WTC11 (cell line): ENCODE measurements around the gene SIX2. TPM values are rescaled to one million over a fixed set of nuclear protein-coding genes. Genes with fewer than 3 reads are reported as not detected.

Experiments used
- ATAC-seq: fragments of 200-7000 bp; cut with Tn5 transposase; 2 replicates; pipeline ENCODE4 v1.10.0; 2021; ENCODE audit warnings: mild to moderate bottlenecking, moderate library complexity
- CTCF ChIA-PET: fragments of 300-600 bp; sonication (Branson Sonifier 250); formaldehyde crosslinking; loops from one replicate; lab custom pipeline; 2021; ENCODE audit warnings: antibody characterized with exemption; lab: Charles Lee
- POLR2A ChIA-PET: fragments of 350-600 bp; sonication (Branson Sonifier 250); formaldehyde crosslinking; loops from one replicate; lab custom pipeline; 2021; ENCODE audit warnings: antibody characterized with exemption; lab: Charles Lee
- DNase-seq: peaks from one replicate; pipeline ENCODE4 v3.0.0; 2021; ENCODE audit warnings: low spot score
- H3K27ac Mint-ChIP-seq: 2 replicates; pipeline ENCODE4 v1.8.0; 2021; ENCODE audit warnings: mixed read lengths
- H3K27me3 Mint-ChIP-seq: 2 replicates; pipeline ENCODE4 v1.8.0; 2021; ENCODE audit warnings: low read depth, mild to moderate bottlenecking, moderate library complexity, mixed read lengths
- H3K36me3 Mint-ChIP-seq: 2 replicates; pipeline ENCODE4 v1.8.0; 2021; ENCODE audit warnings: mixed read lengths
- H3K4me1 Mint-ChIP-seq: 2 replicates; pipeline ENCODE4 v1.8.0; 2022; ENCODE audit warnings: mixed read lengths
- H3K4me3 Mint-ChIP-seq: 2 replicates; pipeline ENCODE4 v1.8.0; 2021; ENCODE audit warnings: mild to moderate bottlenecking, moderate library complexity, mixed read lengths
- H3K9me3 Mint-ChIP-seq: 2 replicates; pipeline ENCODE4 v1.8.0; 2021; ENCODE audit warnings: mixed read lengths
- CBFB ChIP-seq: sonication (generic); formaldehyde crosslinking; IDR thresholded peaks from 2 replicates; pipeline ENCODE4 v1.8.1; 2022; ENCODE audit warnings: mild to moderate bottlenecking, low read depth, missing genetic modification reagents
- E2F1 ChIP-seq: sonication (generic); formaldehyde crosslinking; IDR thresholded peaks from 2 replicates; pipeline ENCODE4 v1.8.0; 2022; ENCODE audit warnings: mild to moderate bottlenecking, missing genetic modification reagents
- FOXP1 ChIP-seq: sonication (generic); formaldehyde crosslinking; IDR thresholded peaks from 2 replicates; pipeline ENCODE4 v1.8.0; 2022; ENCODE audit warnings: missing genetic modification reagents, mild to moderate bottlenecking, moderate library complexity, borderline replicate concordance
- GTF2I ChIP-seq: fragments of 250-450 bp; sonication (Bioruptor Pico); conservative IDR thresholded peaks from 2 replicates; pipeline ENCODE4 v1.4.0; 2021; ENCODE audit warnings: mild to moderate bottlenecking
- MAX ChIP-seq: sonication (generic); formaldehyde crosslinking; IDR thresholded peaks from 2 replicates; pipeline ENCODE4 v1.8.0; 2022; ENCODE audit warnings: mild to moderate bottlenecking, missing genetic modification reagents
- MLX ChIP-seq: sonication (generic); formaldehyde crosslinking; IDR thresholded peaks from 2 replicates; pipeline ENCODE4 v1.8.1; 2023; ENCODE audit warnings: mild to moderate bottlenecking, missing genetic modification reagents, moderate library complexity
- NFE2L1 ChIP-seq: sonication (generic); formaldehyde crosslinking; IDR thresholded peaks from 2 replicates; pipeline ENCODE4 v1.8.1; 2023; ENCODE audit warnings: missing genetic modification reagents
- NR1H2 ChIP-seq: sonication (generic); formaldehyde crosslinking; IDR thresholded peaks from 2 replicates; pipeline ENCODE4 v1.9.0; 2021; ENCODE audit warnings: mild to moderate bottlenecking, moderate library complexity, missing genetic modification reagents
- SMAD3 ChIP-seq: sonication (generic); formaldehyde crosslinking; IDR thresholded peaks from 2 replicates; pipeline ENCODE4 v1.8.0; 2022; ENCODE audit warnings: missing genetic modification reagents, mild to moderate bottlenecking, borderline replicate concordance
- SMAD4 ChIP-seq: sonication (generic); formaldehyde crosslinking; IDR thresholded peaks from 2 replicates; pipeline ENCODE4 v1.8.0; 2022; ENCODE audit warnings: mild to moderate bottlenecking, missing genetic modification reagents
- SOX15 ChIP-seq: fragments of 250-450 bp; sonication (Bioruptor Pico); IDR thresholded peaks from 2 replicates; pipeline ENCODE4 v1.9.0; 2021; ENCODE audit warnings: mild to moderate bottlenecking
- SP1 ChIP-seq: sonication (generic); formaldehyde crosslinking; conservative IDR thresholded peaks from 2 replicates; pipeline ENCODE4 v1.8.1; 2022; ENCODE audit warnings: missing genetic modification reagents
- TCF7 ChIP-seq: sonication (generic); formaldehyde crosslinking; IDR thresholded peaks from 2 replicates; pipeline ENCODE4 v1.8.0; 2022; ENCODE audit warnings: mild to moderate bottlenecking, low read depth, missing genetic modification reagents, moderate library complexity
- TEAD1 ChIP-seq: sonication (generic); formaldehyde crosslinking; IDR thresholded peaks from 2 replicates; pipeline ENCODE4 v1.8.0; 2022; ENCODE audit warnings: mild to moderate bottlenecking, missing genetic modification reagents
- USF2 ChIP-seq: sonication (generic); formaldehyde crosslinking; IDR thresholded peaks from 2 replicates; pipeline ENCODE4 v1.8.1; 2023; ENCODE audit warnings: mild to moderate bottlenecking, missing genetic modification reagents, moderate library complexity
- ZBTB21 ChIP-seq: sonication (generic); formaldehyde crosslinking; IDR thresholded peaks from 2 replicates; pipeline ENCODE4 v1.8.1; 2023; ENCODE audit warnings: mild to moderate bottlenecking, missing genetic modification reagents, borderline replicate concordance
- ZNF671 ChIP-seq: fragments of 250-450 bp; sonication (Bioruptor Pico); IDR thresholded peaks from 2 replicates; pipeline ENCODE4 v1.8.0; 2021; ENCODE audit warnings: mild to moderate bottlenecking
- total RNA-seq: library from RNA; stranded (reverse); gene quantifications from 3 replicates; pipeline ENCODE4 v1.2.3, GENCODE V29; 2021
- TF ChIP-seq, protein P1 (sequence below): fragments of 200-600 bp; IDR thresholded peaks from 2 replicates; pipeline ENCODE4 v1.8.0; 2022; ENCODE audit warnings: antibody characterized with exemption
- TF ChIP-seq, protein P2 (sequence below): fragments of 250-450 bp; sonication (Bioruptor Pico); IDR thresholded peaks from 2 replicates; pipeline ENCODE4 v1.8.0; 2021; ENCODE audit warnings: mild to moderate bottlenecking
- TF ChIP-seq, protein P3 (sequence below): sonication (generic); formaldehyde crosslinking; IDR thresholded peaks from 2 replicates; pipeline ENCODE4 v1.8.1; 2023; ENCODE audit warnings: mild to moderate bottlenecking, missing genetic modification reagents
- TF ChIP-seq, protein P4 (sequence below): sonication (generic); formaldehyde crosslinking; IDR thresholded peaks from 2 replicates; pipeline ENCODE4 v1.8.0; 2022; ENCODE audit warnings: mild to moderate bottlenecking, missing genetic modification reagents
- TF ChIP-seq, protein P5 (sequence below): sonication (generic); formaldehyde crosslinking; IDR thresholded peaks from 2 replicates; pipeline ENCODE4 v1.8.0; 2022; ENCODE audit warnings: missing genetic modification reagents

SIX2 gene
- total RNA-seq, 1 experiment from 2014 or later, result 1.7 TPM

- TF ChIP-seq, protein P1, sequence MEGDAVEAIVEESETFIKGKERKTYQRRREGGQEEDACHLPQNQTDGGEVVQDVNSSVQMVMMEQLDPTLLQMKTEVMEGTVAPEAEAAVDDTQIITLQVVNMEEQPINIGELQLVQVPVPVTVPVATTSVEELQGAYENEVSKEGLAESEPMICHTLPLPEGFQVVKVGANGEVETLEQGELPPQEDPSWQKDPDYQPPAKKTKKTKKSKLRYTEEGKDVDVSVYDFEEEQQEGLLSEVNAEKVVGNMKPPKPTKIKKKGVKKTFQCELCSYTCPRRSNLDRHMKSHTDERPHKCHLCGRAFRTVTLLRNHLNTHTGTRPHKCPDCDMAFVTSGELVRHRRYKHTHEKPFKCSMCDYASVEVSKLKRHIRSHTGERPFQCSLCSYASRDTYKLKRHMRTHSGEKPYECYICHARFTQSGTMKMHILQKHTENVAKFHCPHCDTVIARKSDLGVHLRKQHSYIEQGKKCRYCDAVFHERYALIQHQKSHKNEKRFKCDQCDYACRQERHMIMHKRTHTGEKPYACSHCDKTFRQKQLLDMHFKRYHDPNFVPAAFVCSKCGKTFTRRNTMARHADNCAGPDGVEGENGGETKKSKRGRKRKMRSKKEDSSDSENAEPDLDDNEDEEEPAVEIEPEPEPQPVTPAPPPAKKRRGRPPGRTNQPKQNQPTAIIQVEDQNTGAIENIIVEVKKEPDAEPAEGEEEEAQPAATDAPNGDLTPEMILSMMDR, result no peak
- TF ChIP-seq GTF2I (CRISPR knock-in tag), result no peak
- TF ChIP-seq, protein P2, sequence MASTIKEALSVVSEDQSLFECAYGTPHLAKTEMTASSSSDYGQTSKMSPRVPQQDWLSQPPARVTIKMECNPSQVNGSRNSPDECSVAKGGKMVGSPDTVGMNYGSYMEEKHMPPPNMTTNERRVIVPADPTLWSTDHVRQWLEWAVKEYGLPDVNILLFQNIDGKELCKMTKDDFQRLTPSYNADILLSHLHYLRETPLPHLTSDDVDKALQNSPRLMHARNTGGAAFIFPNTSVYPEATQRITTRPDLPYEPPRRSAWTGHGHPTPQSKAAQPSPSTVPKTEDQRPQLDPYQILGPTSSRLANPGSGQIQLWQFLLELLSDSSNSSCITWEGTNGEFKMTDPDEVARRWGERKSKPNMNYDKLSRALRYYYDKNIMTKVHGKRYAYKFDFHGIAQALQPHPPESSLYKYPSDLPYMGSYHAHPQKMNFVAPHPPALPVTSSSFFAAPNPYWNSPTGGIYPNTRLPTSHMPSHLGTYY, result no peak
Observed at GRCh38 chr2:44967056-44967455, 42.2 kb downstream of the SIX2 start (continued).

DNA sequence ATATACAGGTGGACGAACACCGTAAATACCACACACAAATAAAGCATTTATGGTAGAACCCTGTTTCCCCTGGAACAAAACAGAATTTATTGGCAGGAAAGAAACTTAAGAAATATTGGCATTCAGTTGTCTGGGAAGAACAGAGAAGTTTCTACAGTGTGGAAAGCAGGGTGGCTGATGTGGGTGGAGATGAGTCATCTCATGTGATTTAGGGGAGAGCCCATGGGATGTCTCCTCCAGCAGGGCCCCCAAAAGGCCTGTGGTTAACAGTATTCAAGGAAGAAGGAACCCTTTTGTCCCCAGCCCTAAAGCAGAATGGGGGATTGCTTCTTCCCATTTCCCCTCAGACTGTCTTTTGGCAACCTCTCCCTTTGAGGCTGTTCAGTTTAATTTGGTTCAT is 43.6 kb downstream of the SIX2 start:
- Mint-ChIP-seq H3K27ac (no peak overlapping the region), H3K4me3 (no peak overlapping the region), H3K27me3 (peaks cover 2% of the 10 kb centered on the region; the same call in 1 of the 2 replicates), H3K4me1 (peaks cover 23% of the 10 kb centered on the region), H3K9me3 (no peaks in the 10 kb centered on the region), H3K36me3 (no peaks in the 10 kb centered on the region)
- DNase-seq (no peak), ATAC-seq (no peak)
- CTCF ChIA-PET, result interaction anchor here (2.1 to 2.3 kb wide), 4 partner anchors 8 to 34 kb away, joined by 6 to 27 read pairs (median 15); no protein-coding TSS in a partner anchor
- POLR2A ChIA-PET, result interaction anchor here (1.2 kb wide), 1 partner anchor 10 kb away, joined by 3 read pairs; no protein-coding TSS in a partner anchor
- TF ChIP-seq, protein P3, sequence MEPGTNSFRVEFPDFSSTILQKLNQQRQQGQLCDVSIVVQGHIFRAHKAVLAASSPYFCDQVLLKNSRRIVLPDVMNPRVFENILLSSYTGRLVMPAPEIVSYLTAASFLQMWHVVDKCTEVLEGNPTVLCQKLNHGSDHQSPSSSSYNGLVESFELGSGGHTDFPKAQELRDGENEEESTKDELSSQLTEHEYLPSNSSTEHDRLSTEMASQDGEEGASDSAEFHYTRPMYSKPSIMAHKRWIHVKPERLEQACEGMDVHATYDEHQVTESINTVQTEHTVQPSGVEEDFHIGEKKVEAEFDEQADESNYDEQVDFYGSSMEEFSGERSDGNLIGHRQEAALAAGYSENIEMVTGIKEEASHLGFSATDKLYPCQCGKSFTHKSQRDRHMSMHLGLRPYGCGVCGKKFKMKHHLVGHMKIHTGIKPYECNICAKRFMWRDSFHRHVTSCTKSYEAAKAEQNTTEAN (CRISPR knock-in tag), result no peak
- TF ChIP-seq ZNF671 (CRISPR knock-in tag) (no peak), NFE2L1 (CRISPR knock-in tag) (no peak), FOXP1 (CRISPR knock-in tag) (no peak), TEAD1 (CRISPR knock-in tag) (no peak), SP1 (CRISPR knock-in tag) (no peak), SMAD3 (CRISPR knock-in tag) (no peak), MLX (CRISPR knock-in tag) (no peak), SMAD4 (no peak), ZBTB21 (CRISPR knock-in tag) (no peak), USF2 (CRISPR knock-in tag) (no peak), SOX15 (CRISPR knock-in tag) (no peak), E2F1 (no peak), MAX (CRISPR knock-in tag) (no peak), NR1H2 (CRISPR knock-in tag) (no peak), CBFB (CRISPR knock-in tag) (no peak), TCF7 (CRISPR knock-in tag) (no peak)
- TF ChIP-seq, protein P4, sequence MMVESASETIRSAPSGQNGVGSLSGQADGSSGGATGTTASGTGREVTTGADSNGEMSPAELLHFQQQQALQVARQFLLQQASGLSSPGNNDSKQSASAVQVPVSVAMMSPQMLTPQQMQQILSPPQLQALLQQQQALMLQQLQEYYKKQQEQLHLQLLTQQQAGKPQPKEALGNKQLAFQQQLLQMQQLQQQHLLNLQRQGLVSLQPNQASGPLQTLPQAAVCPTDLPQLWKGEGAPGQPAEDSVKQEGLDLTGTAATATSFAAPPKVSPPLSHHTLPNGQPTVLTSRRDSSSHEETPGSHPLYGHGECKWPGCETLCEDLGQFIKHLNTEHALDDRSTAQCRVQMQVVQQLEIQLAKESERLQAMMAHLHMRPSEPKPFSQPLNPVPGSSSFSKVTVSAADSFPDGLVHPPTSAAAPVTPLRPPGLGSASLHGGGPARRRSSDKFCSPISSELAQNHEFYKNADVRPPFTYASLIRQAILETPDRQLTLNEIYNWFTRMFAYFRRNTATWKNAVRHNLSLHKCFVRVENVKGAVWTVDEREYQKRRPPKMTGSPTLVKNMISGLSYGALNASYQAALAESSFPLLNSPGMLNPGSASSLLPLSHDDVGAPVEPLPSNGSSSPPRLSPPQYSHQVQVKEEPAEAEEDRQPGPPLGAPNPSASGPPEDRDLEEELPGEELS, result no peak
- TF ChIP-seq, protein P5, sequence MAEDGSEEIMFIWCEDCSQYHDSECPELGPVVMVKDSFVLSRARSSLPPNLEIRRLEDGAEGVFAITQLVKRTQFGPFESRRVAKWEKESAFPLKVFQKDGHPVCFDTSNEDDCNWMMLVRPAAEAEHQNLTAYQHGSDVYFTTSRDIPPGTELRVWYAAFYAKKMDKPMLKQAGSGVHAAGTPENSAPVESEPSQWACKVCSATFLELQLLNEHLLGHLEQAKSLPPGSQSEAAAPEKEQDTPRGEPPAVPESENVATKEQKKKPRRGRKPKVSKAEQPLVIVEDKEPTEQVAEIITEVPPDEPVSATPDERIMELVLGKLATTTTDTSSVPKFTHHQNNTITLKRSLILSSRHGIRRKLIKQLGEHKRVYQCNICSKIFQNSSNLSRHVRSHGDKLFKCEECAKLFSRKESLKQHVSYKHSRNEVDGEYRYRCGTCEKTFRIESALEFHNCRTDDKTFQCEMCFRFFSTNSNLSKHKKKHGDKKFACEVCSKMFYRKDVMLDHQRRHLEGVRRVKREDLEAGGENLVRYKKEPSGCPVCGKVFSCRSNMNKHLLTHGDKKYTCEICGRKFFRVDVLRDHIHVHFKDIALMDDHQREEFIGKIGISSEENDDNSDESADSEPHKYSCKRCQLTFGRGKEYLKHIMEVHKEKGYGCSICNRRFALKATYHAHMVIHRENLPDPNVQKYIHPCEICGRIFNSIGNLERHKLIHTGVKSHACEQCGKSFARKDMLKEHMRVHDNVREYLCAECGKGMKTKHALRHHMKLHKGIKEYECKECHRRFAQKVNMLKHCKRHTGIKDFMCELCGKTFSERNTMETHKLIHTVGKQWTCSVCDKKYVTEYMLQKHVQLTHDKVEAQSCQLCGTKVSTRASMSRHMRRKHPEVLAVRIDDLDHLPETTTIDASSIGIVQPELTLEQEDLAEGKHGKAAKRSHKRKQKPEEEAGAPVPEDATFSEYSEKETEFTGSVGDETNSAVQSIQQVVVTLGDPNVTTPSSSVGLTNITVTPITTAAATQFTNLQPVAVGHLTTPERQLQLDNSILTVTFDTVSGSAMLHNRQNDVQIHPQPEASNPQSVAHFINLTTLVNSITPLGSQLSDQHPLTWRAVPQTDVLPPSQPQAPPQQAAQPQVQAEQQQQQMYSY (CRISPR knock-in tag), result no peak
